ENCODE data around the gene RAP1B.
"Not testable (repeated sequence)": the region's sequence is repeated elsewhere in the genome, so short reads cannot be mapped to it uniquely, and the experiment has no call there.

RAP1B gene

GRCh38 chr12:68637439-68637838 is 26.7 kb downstream of the RAP1B start:
- not testable (repeated sequence) for DNase-seq

GRCh38 chr12:68638171-68638570 is 27.5 kb downstream of the RAP1B start:
- DNase-seq: no peak

GRCh38 chr12:68638721-68639395 is 28.2 kb downstream of the RAP1B start:
- DNase-seq: no peak

- no peak for DNase-seq
Measured at GRCh38 chr12:68639396-68639767, 28.7 kb downstream of the RAP1B start.

GRCh38 chr12:68641138-68641537 is 30.4 kb downstream of the RAP1B start:
- no peak for DNase-seq

- DNase-seq: no peak
Measured at GRCh38 chr12:68646484-68646883, 35.8 kb downstream of the RAP1B start.

- DNase-seq: no peak
Measured at GRCh38 chr12:68647507-68647906, 36.8 kb downstream of the RAP1B start.

DNA sequence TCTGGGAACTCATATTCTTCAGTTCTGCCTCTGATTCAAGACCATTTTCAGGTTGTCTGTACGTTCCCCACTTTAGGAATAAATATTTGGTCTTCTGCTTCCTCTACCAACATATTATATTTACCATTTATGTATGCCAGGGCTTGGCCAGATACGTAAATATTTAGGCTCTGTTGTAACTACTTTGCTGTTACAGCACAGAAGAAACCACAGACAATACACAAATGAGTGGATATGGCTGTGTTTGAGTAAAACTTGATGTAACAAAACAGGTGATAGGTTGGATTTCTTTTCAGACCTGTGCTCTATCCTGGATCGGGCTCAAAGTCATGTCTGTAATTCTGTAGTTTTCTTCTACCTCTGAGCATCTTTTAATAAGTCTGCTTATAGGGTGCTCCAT is 37.5 kb downstream of the RAP1B start:
- no peak for DNase-seq

GRCh38 chr12:68665016-68665569 is 54.4 kb downstream of the RAP1B start:
- no peak for DNase-seq

- no peak for DNase-seq
Measured at GRCh38 chr12:68667291-68667690, 56.6 kb downstream of the RAP1B start.

- DNase-seq: no peak
Measured at GRCh38 chr12:68667896-68668295, 57.2 kb downstream of the RAP1B start.

GRCh38 chr12:68671179-68671578 is 60.5 kb downstream of the RAP1B start:
- no peak for DNase-seq

GRCh38 chr12:68673788-68674187 is 63.1 kb downstream of the RAP1B start:
- DNase-seq: no peak

DNA sequence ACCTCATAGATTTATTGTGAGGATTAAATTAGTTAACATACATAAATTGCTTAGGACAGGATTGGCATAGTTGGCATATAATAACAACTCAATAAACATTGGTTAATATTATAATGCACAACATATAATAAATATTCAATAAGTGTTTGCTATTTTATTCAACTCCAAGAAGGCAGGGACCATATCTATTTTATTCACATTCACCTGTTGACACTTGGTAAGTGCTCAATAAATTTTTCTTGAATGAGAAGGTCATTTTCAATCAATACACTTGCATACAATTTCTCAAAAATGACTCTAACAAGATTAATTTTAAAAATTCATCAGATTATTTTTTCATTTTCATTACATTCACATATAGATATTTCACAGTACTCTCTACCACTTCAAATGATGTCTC is 63.7 kb downstream of the RAP1B start:
- no peak for DNase-seq

DNA sequence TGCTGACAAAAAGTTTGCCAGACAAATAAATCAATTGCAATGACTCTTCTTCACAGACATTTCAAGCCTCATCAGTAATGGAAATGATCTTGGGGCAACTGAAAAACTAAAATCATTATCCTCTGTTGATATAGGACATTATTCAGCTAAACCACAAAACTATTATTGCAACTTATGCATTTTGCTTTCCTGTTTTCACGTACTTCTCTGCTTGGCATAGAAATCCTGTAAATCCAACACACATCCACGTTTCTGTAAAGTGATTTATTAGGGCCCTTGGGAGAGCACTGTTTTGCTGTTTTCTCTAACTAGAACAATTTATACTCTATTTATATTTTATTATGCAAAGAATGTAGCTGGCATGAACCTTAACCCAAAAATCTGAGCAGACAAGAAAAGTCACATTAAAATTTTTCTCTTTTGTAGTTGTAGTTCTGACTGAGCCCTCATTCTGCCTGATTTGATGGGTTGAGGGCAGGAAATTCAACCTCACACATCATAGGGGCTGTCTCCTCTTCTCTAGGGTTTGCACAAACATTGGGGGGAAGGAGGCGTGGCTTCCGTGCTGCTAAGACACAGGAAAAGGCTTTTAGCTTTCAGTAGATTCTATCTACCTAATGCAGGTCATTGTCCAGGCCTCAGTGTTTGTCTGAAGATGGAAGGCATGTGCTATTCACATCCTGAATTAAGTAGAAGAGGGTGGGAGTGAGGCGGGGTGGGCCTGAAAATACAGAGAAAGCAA is 64.6 kb downstream of the RAP1B start:
- no peak for DNase-seq

- DNase-seq: not testable (repeated sequence)
Measured at GRCh38 chr12:68676854-68677253, 66.2 kb downstream of the RAP1B start.

- DNase-seq: no peak
Measured at GRCh38 chr12:68686262-68686594, 75.5 kb downstream of the RAP1B start.

DNA sequence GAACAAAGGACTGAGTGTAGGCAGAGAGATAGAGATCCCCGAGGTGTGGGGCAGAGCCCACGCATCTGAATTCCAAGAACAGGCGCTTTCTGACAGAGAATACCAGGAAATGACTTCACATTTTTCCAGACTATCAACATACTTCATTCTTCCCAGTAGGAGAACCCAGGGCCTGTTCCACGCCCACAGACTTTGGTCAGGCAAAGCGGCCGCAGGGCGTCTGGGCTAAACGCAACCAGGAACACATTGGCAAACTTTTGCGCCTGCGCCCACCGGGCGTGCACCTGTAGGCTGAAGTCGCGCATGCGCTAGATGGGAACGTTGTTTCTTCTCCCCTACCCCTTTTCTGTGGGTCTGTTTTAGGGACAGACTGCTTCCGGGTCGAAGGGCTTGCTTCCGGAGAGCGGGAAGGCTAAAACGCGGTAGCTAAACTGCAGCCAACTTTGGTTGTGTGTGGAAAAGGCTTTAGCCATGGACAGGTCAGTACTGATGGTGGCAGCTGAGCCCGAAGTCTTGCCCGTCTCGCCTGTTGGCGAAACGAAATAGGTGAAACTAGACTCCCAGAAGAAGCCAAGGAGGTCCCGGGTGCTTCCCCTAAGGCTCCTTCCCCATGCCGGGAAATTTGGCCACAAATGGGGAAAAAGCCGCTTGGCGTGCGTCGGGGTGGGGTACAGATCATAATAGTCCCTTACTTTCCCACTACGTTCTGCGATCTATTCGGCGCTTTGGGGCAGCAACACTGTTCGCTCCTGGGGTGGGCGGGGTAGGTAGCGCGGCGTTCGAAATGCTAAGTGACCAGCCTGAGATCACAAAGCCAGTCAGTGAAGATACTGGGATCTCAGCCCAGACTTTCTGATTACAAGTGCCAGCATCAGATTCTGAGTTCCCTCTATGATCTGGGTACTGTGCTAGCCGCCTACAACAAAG is 76.2 kb downstream of the RAP1B start, which contains the start of gene NUP107:
NUP107 (plus strand) TSS at position 384 of the 927 bp plus-strand sequence; CDS start at position 472, 88 bp downstream.
- peak; percentile 99 for DNase-seq

- DNase-seq: no peak
Measured at GRCh38 chr12:68695454-68695853, 84.8 kb downstream of the RAP1B start.

GRCh38 chr12:68699486-68699885 is 88.8 kb downstream of the RAP1B start:
- no peak for DNase-seq
